GM23338 (cell line): ENCODE measurements around the gene TTC3. TPM values are rescaled to one million over a fixed set of nuclear protein-coding genes. Genes with fewer than 3 reads are reported as not detected.

Experiments used
- ATAC-seq: fragments of 200-7000 bp; cut with Tn5 transposase; 3 replicates; pipeline ENCODE4 v1.9.1; 2020
- DNase-seq: peaks from one replicate; pipeline ENCODE4 v3.0.0-alpha.2; 2015; ENCODE audit warnings: low spot score
- H2AFZ ChIP-seq: fragments of 200-600 bp; sonication (generic); 2 replicates; pipeline ENCODE4 v1.8.0; 2016; ENCODE audit warnings: antibody characterized with exemption, mild to moderate bottlenecking, moderate library complexity
- H3F3A ChIP-seq: fragments of 200-600 bp; sonication (generic); replicated peaks from 2 replicates; pipeline ENCODE4 v1.8.0; 2017; ENCODE audit warnings: antibody characterized with exemption, mixed run types, low read depth
- H3K27ac ChIP-seq: fragments of 200-600 bp; sonication (generic); 2 replicates; pipeline ENCODE4 v1.6.1; 2016; ENCODE audit warnings: low read depth
- H3K27me3 ChIP-seq: fragments of 200-600 bp; sonication (generic); 2 replicates; pipeline ENCODE4 v1.8.0; 2016; ENCODE audit warnings: mild to moderate bottlenecking, mixed run types, moderate library complexity; ENCODE audit not compliant: insufficient read depth
- H3K36me3 ChIP-seq: fragments of 200-600 bp; sonication (generic); 2 replicates; pipeline ENCODE4 v1.8.0; 2016; ENCODE audit warnings: mild to moderate bottlenecking; ENCODE audit not compliant: insufficient read depth
- H3K4me1 ChIP-seq: fragments of 200-600 bp; sonication (generic); 2 replicates; pipeline ENCODE4 v1.8.0; 2016; ENCODE audit warnings: mild to moderate bottlenecking, moderate library complexity; ENCODE audit not compliant: insufficient read depth
- H3K4me2 ChIP-seq: fragments of 200-600 bp; sonication (generic); 2 replicates; pipeline ENCODE4 v1.7.1; 2017; ENCODE audit warnings: mixed run types
- H3K4me3 ChIP-seq: fragments of 200-600 bp; sonication (generic); 2 replicates; pipeline ENCODE4 v1.6.1; 2016; ENCODE audit warnings: mixed run types
- H3K79me2 ChIP-seq: fragments of 200-600 bp; sonication (generic); replicated peaks from 2 replicates; pipeline ENCODE4 v1.8.0; 2017; ENCODE audit warnings: mild to moderate bottlenecking; ENCODE audit not compliant: insufficient read depth
- H3K9me2 ChIP-seq: fragments of 200-600 bp; sonication (generic); 2 replicates; pipeline ENCODE4 v1.8.0; 2017; ENCODE audit not compliant: insufficient read depth
- H4K20me1 ChIP-seq: fragments of 200-600 bp; sonication (generic); replicated peaks from 2 replicates; pipeline ENCODE4 v1.8.0; 2017; ENCODE audit warnings: mild to moderate bottlenecking; ENCODE audit not compliant: insufficient read depth
- H3K27ac Mint-ChIP-seq: 2 replicates; pipeline ENCODE4 v1.8.0; 2020; ENCODE audit warnings: inconsistent platforms, mild to moderate bottlenecking, moderate library complexity, mixed read lengths
- H3K27me3 Mint-ChIP-seq: 3 replicates; pipeline ENCODE4 v1.8.0; 2022; ENCODE audit warnings: low read depth, mild to moderate bottlenecking, moderate library complexity, mixed read lengths, inconsistent platforms; ENCODE audit not compliant: insufficient read depth, poor library complexity
- H3K36me3 Mint-ChIP-seq: 3 replicates; pipeline ENCODE4 v1.8.0; 2021; ENCODE audit warnings: low read depth, mild to moderate bottlenecking, inconsistent platforms, moderate library complexity, mixed read lengths
- H3K4me1 Mint-ChIP-seq: 3 replicates; pipeline ENCODE4 v1.8.0; 2020; ENCODE audit warnings: mild to moderate bottlenecking, inconsistent platforms, mixed read lengths
- H3K4me3 Mint-ChIP-seq: 3 replicates; pipeline ENCODE4 v1.8.0; 2021; ENCODE audit warnings: moderate library complexity, mild to moderate bottlenecking, inconsistent platforms, mixed read lengths
- H3K9me3 Mint-ChIP-seq: 3 replicates; pipeline ENCODE4 v1.8.0; 2020; ENCODE audit warnings: moderate library complexity, mild to moderate bottlenecking, inconsistent platforms, mixed read lengths
- EZH2 ChIP-seq: fragments of 200-600 bp; sonication (generic); IDR thresholded peaks from one replicate; pipeline ENCODE4 v1.8.0; 2017; ENCODE audit warnings: antibody characterized with exemption, mild to moderate bottlenecking, low read depth; ENCODE audit not compliant: unreplicated experiment
- EZH2phosphoT487 ChIP-seq: fragments of 200-600 bp; sonication (generic); IDR thresholded peaks from one replicate; pipeline ENCODE4 v1.8.1; 2018; ENCODE audit warnings: antibody characterized with exemption; ENCODE audit not compliant: unreplicated experiment
- JUNB ChIP-seq: IDR thresholded peaks from one replicate; pipeline ENCODE4 v1.6.1; 2016; ENCODE audit warnings: antibody characterized with exemption; ENCODE audit not compliant: unreplicated experiment
- NANOG ChIP-seq: IDR thresholded peaks from 2 replicates; pipeline ENCODE4 v1.6.1; 2016; ENCODE audit warnings: antibody characterized with exemption, borderline replicate concordance
- POLR2AphosphoS5 ChIP-seq: IDR thresholded peaks from 2 replicates; pipeline ENCODE4 v1.6.1; 2016; ENCODE audit warnings: antibody characterized with exemption, low read depth
- REST ChIP-seq: IDR thresholded peaks from one replicate; pipeline ENCODE4 v1.6.1; 2018; ENCODE audit warnings: antibody characterized with exemption; ENCODE audit not compliant: unreplicated experiment
- STAT1 ChIP-seq: IDR thresholded peaks from one replicate; pipeline ENCODE4 v1.6.1; 2016; ENCODE audit warnings: antibody characterized with exemption; ENCODE audit not compliant: unreplicated experiment
- ZNF114 ChIP-seq: fragments of 250-450 bp; sonication (Bioruptor Pico); IDR thresholded peaks from 2 replicates; pipeline ENCODE4 v1.5.0; 2020; ENCODE audit warnings: mild to moderate bottlenecking, moderate library complexity
- ZNF331 ChIP-seq: fragments of 250-450 bp; sonication (Bioruptor Pico); IDR thresholded peaks from 2 replicates; pipeline ENCODE4 v1.5.0; 2020; ENCODE audit warnings: low read depth, mild to moderate bottlenecking, moderate library complexity
- polyA plus RNA-seq: library from polyadenylated mRNA; unstranded; fragments of >200 nt; fragmentation: Nextera tagmentation; extraction: Ambion mirVana; gene quantifications from 2 replicates; pipeline ENCODE4 v1.2.1, GENCODE V29; 2016
- total RNA-seq: library from RNA; depleted of rRNA; stranded (reverse); fragments of >200 nt; shearing (Covaris generic); gene quantifications from 2 replicates; pipeline ENCODE4 v1.2.3, GENCODE V29; 2014
- TF ChIP-seq, protein P1 (sequence below): IDR thresholded peaks from 2 replicates; pipeline ENCODE4 v1.6.1; 2016; ENCODE audit warnings: antibody characterized with exemption
- TF ChIP-seq, protein P2 (sequence below), 2 experiments: fragments of 200-600 bp in 1 of 2; sonication (generic) in 1 of 2; conservative IDR thresholded peaks; 2 replicates each; pipeline versions ENCODE4 v1.5.1 to v1.6.1; 2016 to 2017; ENCODE audit warnings: antibody characterized with exemption in 2 of 2, low read depth in 2 of 2, mild to moderate bottlenecking in 2 of 2, moderate library complexity in 1 of 2

The TTC3 gene
- total and polyA plus RNA-seq, 2 experiments from 2014 or later, result 28.9 to 48.6 TPM

DNA sequence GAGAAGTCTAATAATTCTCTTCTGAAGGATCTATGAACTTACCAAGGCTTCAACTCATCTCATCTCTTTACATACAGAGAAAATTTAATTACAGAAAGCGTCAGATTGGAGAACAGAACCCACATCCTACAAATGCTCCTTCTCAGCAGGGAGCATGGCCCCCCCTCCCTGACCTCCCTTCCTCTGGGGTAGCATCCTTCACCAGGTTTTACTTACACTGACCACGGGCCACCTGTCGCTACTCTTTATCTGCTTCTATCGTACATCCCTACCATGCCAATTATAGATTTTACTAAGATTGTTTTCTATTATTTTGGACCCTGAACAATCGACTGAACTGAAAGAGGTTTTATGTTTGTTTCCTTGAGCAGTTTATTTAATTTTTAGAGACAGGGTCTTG, 40.8 kb upstream of the TTC3 start (continued):
- TF ChIP-seq NANOG, result no peak
- no peak for TF ChIP-seq STAT1
- TF ChIP-seq, protein P1, sequence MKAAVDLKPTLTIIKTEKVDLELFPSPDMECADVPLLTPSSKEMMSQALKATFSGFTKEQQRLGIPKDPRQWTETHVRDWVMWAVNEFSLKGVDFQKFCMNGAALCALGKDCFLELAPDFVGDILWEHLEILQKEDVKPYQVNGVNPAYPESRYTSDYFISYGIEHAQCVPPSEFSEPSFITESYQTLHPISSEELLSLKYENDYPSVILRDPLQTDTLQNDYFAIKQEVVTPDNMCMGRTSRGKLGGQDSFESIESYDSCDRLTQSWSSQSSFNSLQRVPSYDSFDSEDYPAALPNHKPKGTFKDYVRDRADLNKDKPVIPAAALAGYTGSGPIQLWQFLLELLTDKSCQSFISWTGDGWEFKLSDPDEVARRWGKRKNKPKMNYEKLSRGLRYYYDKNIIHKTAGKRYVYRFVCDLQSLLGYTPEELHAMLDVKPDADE, result no peak
- no peak for TF ChIP-seq POLR2AphosphoS5
- TF ChIP-seq JUNB, result no peak
- TF ChIP-seq EZH2phosphoT487, result no peak
- no peak for TF ChIP-seq ZNF114 (CRISPR knock-in tag)
- no peak for TF ChIP-seq ZNF331 (CRISPR knock-in tag)
- TF ChIP-seq, protein P2, sequence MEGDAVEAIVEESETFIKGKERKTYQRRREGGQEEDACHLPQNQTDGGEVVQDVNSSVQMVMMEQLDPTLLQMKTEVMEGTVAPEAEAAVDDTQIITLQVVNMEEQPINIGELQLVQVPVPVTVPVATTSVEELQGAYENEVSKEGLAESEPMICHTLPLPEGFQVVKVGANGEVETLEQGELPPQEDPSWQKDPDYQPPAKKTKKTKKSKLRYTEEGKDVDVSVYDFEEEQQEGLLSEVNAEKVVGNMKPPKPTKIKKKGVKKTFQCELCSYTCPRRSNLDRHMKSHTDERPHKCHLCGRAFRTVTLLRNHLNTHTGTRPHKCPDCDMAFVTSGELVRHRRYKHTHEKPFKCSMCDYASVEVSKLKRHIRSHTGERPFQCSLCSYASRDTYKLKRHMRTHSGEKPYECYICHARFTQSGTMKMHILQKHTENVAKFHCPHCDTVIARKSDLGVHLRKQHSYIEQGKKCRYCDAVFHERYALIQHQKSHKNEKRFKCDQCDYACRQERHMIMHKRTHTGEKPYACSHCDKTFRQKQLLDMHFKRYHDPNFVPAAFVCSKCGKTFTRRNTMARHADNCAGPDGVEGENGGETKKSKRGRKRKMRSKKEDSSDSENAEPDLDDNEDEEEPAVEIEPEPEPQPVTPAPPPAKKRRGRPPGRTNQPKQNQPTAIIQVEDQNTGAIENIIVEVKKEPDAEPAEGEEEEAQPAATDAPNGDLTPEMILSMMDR (conservative IDR thresholded peaks at IDR 0.05; ENCODE audit: low read depth in 2 of 2), result no peak
- TF ChIP-seq REST, result no peak
- TF ChIP-seq EZH2, result no peak

- Mint-ChIP-seq H3K27ac (no peak overlapping the region), H3K36me3 (no peaks in the 10 kb centered on the region), H3K4me1 (0 out of 3 replicates have a peak, but pooled peaks cover 4% of the 10 kb centered on the region), H3K27me3 (peaks cover 5% of the 10 kb centered on the region), H3K4me3 (no peak overlapping the region), H3K9me3 (no peaks in the 10 kb centered on the region)
- no peak overlapping the region for H3K4me2 ChIP-seq
- no peaks in the 10 kb centered on the region for H3K4me1 ChIP-seq
- ATAC-seq, result no peak
- no peak overlapping the region for H3K4me3 ChIP-seq
- DNase-seq, result no peak
- no peaks in the 10 kb centered on the region for H3K79me2 ChIP-seq
- H2AFZ ChIP-seq, result no peak overlapping the region
- no peaks in the 10 kb centered on the region for H3K36me3 ChIP-seq
- peaks cover 20% of the 10 kb centered on the region for H3K27me3 ChIP-seq
- H3K9me2 ChIP-seq, result no peaks in the 10 kb centered on the region
- no peaks in the 10 kb centered on the region for H3F3A ChIP-seq
- no peaks in the 10 kb centered on the region for H4K20me1 ChIP-seq
- no peak overlapping the region for H3K27ac ChIP-seq
- no peak for TF ChIP-seq REST
- TF ChIP-seq, protein P1, result no peak
Measured at GRCh38 chr21:37032877-37033471, 40.1 kb upstream of the TTC3 start.
